Smooth muscle cell of the umbilical artery (primary cell): ENCODE results near the gene PARD3. TPM values are rescaled to one million over a fixed set of nuclear protein-coding genes. Genes with fewer than 3 reads are reported as not detected.

Source experiments
- total RNA-seq: library from RNA; depleted of rRNA; stranded (reverse); fragments of >200 nt; gene quantifications from 2 replicates; pipeline ENCODE4 v1.2.3, GENCODE V29; 2014

PARD3 gene
- 38.9 and 68.8 TPM in 2 replicates for total RNA-seq

DNA sequence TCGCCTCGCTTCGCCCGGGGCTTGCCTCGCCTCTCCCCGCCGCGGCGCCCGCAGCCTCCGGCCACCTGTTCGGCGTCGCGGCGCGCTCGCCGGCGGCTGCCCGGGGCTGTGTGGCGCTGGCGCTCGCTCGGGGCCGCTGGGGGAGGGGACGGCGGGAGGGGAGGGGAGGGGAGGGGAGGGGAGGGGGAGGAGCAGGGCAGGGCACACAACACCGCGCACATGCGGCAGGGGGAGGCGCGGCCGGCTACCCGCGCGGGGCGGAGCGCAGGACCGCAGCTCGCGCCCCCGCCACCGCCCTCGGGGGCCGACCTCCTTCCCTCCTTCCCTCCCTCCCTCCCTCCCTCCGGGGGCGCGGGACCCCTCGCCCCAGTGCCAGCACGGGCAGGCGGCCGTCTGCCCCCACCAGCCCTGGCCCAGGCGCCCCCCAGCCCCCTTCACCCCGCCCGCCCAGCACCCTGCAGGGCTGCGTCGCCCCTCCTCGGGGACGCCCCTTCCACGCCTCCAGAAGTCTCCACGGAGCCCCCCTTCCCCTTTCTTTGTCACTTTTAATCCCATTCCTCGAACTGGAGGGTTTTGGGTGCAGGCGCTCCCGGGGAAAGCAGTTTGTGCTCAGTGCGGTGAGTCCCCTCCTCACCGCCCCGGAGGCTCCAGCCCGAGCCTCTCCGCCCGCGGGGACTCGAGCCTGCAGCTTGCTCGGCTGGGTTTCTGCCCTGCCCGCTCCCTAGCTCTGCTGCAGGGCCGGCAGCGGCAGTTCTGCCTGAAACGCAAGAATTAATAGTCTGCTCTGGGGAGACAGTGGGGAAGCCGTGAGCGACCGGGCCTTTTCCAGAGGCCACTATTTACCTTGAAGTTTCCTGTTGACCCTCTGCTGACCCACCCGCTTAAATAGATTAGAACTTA lies at the start of gene PARD3:
Gene PARD3, minus strand, starts transcription at position 112 of the 900 bp plus-strand sequence. CDS start 301 bp downstream, outside the sequence.

